C4-2B (cell line): ENCODE results near the gene NRP2.

ENCODE experiments used
- H3K27ac ChIP-seq: fragments of 450-650 bp; 2 replicates; pipeline ENCODE4 v1.5.1; 2017
- ZFX ChIP-seq: fragments of 450-650 bp; IDR thresholded peaks from 2 replicates; pipeline ENCODE4 v1.6.1; 2017
- TF ChIP-seq, protein P1 (sequence below): fragments of 450-650 bp; conservative IDR thresholded peaks from 2 replicates; pipeline ENCODE4 v1.5.1; 2017; ENCODE audit warnings: mild to moderate bottlenecking

Gene NRP2

DNA sequence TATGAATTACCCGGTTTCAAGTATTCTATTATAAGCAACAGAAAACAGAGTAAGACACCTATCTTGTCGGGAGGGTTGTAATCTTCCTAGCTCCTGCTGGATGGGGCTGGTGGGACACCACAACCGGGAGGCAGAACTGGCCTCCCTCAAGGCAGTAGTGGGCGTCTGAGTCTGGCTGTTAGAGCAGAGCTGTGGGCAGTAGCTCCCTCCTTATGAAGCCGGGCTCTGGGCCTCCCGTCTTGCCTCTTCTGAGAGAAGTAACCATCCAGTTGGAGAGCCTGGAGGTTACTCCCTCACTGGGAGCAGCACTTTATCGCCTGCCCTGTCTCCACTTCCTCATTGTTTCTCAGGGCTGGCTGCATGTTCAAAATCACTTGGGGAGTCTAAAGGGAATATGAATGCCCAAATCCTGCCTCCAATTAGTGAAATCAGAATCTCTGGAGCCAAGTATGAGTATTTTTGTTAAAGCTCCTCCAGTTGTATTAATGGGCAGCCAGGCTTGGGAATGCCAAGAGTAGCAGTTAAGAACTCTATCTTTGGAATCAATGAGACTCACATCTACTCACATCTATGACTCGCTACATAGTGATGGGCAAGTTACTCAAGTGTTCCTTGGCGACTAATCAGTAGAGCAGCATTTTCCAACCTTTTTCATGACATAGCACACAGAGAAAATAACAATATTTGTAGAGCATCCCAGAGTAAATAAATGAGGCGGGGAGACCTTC lies 27.3 kb upstream of the NRP2 start:
- no peak for TF ChIP-seq ZFX
- TF ChIP-seq, protein P1, sequence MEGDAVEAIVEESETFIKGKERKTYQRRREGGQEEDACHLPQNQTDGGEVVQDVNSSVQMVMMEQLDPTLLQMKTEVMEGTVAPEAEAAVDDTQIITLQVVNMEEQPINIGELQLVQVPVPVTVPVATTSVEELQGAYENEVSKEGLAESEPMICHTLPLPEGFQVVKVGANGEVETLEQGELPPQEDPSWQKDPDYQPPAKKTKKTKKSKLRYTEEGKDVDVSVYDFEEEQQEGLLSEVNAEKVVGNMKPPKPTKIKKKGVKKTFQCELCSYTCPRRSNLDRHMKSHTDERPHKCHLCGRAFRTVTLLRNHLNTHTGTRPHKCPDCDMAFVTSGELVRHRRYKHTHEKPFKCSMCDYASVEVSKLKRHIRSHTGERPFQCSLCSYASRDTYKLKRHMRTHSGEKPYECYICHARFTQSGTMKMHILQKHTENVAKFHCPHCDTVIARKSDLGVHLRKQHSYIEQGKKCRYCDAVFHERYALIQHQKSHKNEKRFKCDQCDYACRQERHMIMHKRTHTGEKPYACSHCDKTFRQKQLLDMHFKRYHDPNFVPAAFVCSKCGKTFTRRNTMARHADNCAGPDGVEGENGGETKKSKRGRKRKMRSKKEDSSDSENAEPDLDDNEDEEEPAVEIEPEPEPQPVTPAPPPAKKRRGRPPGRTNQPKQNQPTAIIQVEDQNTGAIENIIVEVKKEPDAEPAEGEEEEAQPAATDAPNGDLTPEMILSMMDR = no peak
- no peak overlapping the region for H3K27ac ChIP-seq

DNA sequence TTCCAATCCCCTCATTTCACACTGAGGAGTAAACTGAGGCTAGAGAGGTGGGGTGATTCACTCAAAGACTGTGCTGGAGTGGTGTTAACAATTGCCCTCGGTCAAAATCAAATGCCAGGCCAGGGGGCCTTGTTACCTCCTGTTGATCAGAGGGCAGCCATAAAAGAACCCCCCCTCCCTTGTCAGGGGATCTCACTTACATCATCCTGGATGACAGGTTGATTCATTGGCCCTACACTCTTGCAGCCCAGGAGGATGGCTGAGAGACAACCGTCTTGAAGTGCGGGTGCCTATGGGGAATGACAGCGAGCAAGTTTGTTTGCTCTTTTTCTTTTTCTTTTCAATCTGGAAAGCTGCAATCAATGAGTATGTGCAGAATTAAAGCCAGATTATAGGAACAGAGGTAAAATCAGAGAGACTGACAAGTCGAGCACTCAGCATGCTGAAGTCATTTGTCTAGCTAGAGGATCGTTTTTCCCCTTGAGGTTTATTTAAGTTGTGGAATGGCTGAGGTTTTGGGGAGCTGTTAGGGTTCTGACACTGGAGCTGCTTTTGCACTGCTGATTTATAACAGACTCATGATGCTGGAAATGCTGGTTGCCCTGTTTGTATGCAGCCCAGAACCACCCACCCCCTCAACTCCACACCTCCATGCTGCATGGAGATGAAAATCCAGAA lies 26.4 kb upstream of the NRP2 start:
- TF ChIP-seq, protein P1 = no peak
- no peak for TF ChIP-seq ZFX
- no peak overlapping the region for H3K27ac ChIP-seq

DNA sequence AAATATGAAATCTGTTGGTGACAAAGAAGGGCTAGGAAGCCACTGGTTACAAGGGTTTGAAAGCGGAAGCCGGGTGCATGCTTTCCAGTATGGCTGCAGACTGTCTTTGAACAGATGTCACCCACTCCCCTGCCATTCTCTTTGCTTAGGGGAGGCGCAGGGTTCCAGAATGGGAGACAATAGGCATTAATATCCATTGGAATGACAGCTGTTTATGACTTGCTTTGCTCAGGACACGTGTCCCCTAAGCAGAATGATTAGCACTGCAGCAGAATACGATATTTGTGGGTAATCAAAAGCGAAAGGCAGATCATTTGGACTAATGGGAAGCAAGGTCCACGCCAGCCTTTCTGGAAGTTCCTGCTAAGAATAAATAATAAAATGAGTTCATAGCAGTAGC lies 25.8 kb upstream of the NRP2 start:
- TF ChIP-seq ZFX = no peak
- TF ChIP-seq, protein P1 = no peak
- H3K27ac ChIP-seq = no peak overlapping the region

DNA sequence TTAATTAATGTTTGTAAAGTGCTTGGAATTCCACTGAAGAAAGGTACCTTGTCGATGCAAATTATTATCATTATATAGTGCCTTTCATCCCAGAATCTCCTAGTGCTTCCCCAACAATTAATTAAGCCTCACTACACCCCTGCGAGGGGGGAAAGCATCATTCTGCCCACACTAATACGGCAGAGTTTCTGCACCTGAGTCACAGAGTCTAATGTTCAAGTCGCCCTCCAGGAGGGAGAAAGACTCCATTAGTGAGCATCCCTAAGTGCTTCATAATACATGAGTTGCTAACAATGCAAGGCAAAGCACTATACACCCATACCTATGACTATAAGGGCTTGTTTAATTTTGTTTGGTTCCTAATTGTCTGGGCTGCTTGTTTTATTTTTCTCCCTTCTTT lies 25.4 kb upstream of the NRP2 start:
- no peak for TF ChIP-seq ZFX
- TF ChIP-seq, protein P1 = no peak
- no peak overlapping the region for H3K27ac ChIP-seq

DNA sequence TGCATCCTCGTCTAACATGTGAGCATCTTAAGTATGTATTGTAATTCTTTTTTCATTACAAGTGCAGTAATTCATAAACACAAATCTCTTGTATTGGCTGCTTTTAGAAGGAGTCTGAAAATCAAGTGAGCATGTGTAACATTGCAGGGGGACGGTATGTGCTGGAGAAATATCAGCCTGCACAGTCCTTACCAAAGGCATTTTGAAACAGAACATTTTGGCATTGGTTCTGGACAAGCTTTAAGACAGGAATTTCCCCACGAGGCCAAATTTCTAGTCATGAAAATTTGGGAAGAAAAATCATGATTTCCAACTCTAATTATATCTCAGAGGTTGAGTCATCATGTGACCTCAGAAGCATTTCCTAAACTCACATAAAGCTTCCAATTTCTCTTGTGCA lies 24.7 kb upstream of the NRP2 start:
- no peak for TF ChIP-seq ZFX
- TF ChIP-seq, protein P1 = no peak
- no peak overlapping the region for H3K27ac ChIP-seq

DNA sequence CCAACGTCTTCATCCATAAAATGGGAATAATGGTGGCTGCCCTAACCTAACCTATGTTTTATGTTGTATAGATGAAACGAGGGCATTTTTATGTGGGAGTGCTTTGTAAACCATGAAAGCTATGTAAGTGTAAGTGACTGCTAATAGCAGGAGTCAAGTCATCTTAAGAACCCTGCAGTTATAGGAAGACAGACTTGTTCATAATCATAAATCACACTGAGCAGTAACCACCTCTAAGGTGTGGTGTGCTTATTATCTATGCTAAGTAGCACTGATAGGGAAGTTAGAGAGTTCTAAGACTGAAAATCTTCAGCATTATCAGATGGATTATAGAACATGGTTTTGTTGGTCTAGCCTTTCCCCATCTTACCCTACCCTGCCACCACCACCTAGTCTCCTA lies 24.2 kb upstream of the NRP2 start:
- no peak overlapping the region for H3K27ac ChIP-seq

DNA sequence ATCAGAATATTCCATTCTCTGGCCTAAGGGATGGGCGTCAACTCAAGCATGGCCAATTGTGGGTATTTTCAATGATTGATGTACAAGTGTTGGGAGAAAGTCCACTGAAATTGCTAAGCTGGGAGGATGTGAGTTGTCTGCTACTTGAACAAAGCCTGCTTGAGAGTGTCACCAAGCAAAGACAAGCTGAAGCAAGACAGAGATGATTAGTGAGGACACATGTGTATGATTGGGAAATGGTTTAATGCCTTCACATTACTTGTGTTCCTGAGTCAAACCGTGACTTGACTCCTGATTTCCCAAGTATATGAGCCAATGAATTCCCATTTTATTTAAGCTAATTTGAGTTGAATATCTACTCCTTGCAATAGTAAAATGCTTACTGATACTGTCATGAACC lies 23.7 kb upstream of the NRP2 start:
- TF ChIP-seq, protein P1 = no peak
- TF ChIP-seq ZFX = no peak
- no peak overlapping the region for H3K27ac ChIP-seq

More for the DNA sequence above, 24.2 kb upstream of the NRP2 start:
- TF ChIP-seq, protein P1 = no peak
- no peak for TF ChIP-seq ZFX
